H1 (cell line): Measurements from ENCODE around the gene TIMM22. TPM values are rescaled to one million over a fixed set of nuclear protein-coding genes. Genes with fewer than 3 reads are reported as not detected.

Experiments
- KDM5A ChIP-seq: fragments of 200-600 bp; IDR thresholded peaks from 2 replicates; pipeline ENCODE4 v1.7.1; 2012; ENCODE audit warnings: mild to moderate bottlenecking, low read length, inconsistent platforms, mixed read lengths
- TAF7 ChIP-seq: optimal IDR thresholded peaks from 2 replicates; pipeline ENCODE3; 2011; ENCODE audit warnings: low read depth, mild to moderate bottlenecking, inconsistent platforms, low read length, moderate library complexity, borderline replicate concordance
- polyA plus RNA-seq, 7 experiments: library from polyadenylated mRNA; depleted of rRNA in 3 of 7; stranded (reverse) in 5 of 7; unstranded in 2 of 7; fragments of >200 nt in 5 of 7; fragments of 200-250 nt in 2 of 7; gene quantifications; 1 replicate in 5 of 7; 2 replicates in 1 of 7; 4 replicates in 1 of 7; pipeline versions ENCODE4 v1.2.1 to v1.2.3, GENCODE V29; 2011 to 2013; ENCODE audit warnings: missing spikeins in 2 of 7, mixed read lengths in 2 of 7
- total RNA-seq: library from RNA; stranded (reverse); fragmentation: NEBNext Ultra II Directional; extraction: Animal tissue kit (Norgen Biotek cat#: 25700); gene quantifications from 2 replicates; pipeline ENCODE4 v1.2.1, GENCODE V29; 2021
- TF ChIP-seq, protein P1 (sequence below): IDR thresholded peaks from 2 replicates; pipeline ENCODE4 v1.6.1; 2012; ENCODE audit warnings: inconsistent platforms

TIMM22 gene
- total and polyA plus RNA-seq, 2 of the 8 experiments (the other 6 are each of a cell fraction or from before 2014, with no cell fraction given): 13.8 to 17.4 TPM

DNA sequence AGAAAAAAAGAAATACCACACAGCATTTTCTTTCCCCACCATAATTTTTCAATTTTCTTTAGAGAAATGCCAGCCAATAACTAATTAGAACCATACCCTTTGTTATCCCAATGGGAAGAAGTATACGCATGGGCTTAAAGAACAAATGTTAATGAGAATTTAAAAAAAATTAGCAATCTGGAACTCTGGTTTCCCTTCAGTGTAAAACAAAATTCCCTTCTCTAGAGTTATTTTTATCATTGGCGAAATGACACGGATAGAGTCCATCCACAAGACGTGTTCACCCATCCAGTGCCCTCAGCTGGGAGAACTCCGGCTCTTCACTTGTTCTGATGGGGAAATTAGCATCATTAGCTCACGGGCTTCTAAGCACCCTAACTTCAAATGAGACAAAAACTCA lies 20.6 kb upstream of the TIMM22 start (continued):
- TF ChIP-seq, protein P1, sequence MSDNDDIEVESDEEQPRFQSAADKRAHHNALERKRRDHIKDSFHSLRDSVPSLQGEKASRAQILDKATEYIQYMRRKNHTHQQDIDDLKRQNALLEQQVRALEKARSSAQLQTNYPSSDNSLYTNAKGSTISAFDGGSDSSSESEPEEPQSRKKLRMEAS: no peak
- no peak for TF ChIP-seq KDM5A
- no peak for TF ChIP-seq TAF7
